ENCODE data around the gene TSTD2.

Gene TSTD2

GRCh38 chr9:97632985-97633858 lies at the start of gene TSTD2, which contains the start of gene NCBP1:
Gene TSTD2, minus strand, starts transcription at chr9:97633368. Its CDS starts 5,806 bp downstream, at chr9:97627562.
Gene NCBP1, plus strand, starts transcription at chr9:97633821. Its CDS starts 61 bp downstream, at chr9:97633882.
- peak; percentile 99 for DNase-seq

GRCh38 chr9:97682242-97682641 lies 49.1 kb upstream of the TSTD2 start:
- DNase-seq = no peak

- no peak for DNase-seq
Observed at GRCh38 chr9:97675655-97676054, 42.5 kb upstream of the TSTD2 start.

- DNase-seq = no peak
Observed at GRCh38 chr9:97673922-97674321, 40.8 kb upstream of the TSTD2 start.

GRCh38 chr9:97672403-97672802 lies 39.2 kb upstream of the TSTD2 start:
- DNase-seq = no peak

GRCh38 chr9:97670586-97670985 lies 37.4 kb upstream of the TSTD2 start:
- DNase-seq = no peak

- DNase-seq = no peak
Observed at GRCh38 chr9:97668485-97668884, 35.3 kb upstream of the TSTD2 start.

- no peak for DNase-seq
Observed at GRCh38 chr9:97666907-97667686, 33.9 kb upstream of the TSTD2 start.

- DNase-seq = no peak
Observed at GRCh38 chr9:97665742-97666141, 32.6 kb upstream of the TSTD2 start.

GRCh38 chr9:97660847-97661246 lies 27.7 kb upstream of the TSTD2 start:
- no peak for DNase-seq

- no peak for DNase-seq
Observed at GRCh38 chr9:97660340-97660739, 27.2 kb upstream of the TSTD2 start.

GRCh38 chr9:97659771-97660170 lies 26.6 kb upstream of the TSTD2 start:
- no peak for DNase-seq

- no peak for DNase-seq
Observed at GRCh38 chr9:97658707-97659106, 25.5 kb upstream of the TSTD2 start.

GRCh38 chr9:97651646-97652045 lies 18.5 kb upstream of the TSTD2 start:
- DNase-seq = no peak

- DNase-seq = no peak
Observed at GRCh38 chr9:97647996-97648395, 14.8 kb upstream of the TSTD2 start.

GRCh38 chr9:97645720-97646119 lies 12.6 kb upstream of the TSTD2 start:
- no peak for DNase-seq

GRCh38 chr9:97640325-97640724 lies 7.2 kb upstream of the TSTD2 start:
- peak; percentile 61 for DNase-seq

- DNase-seq = no peak
Observed at GRCh38 chr9:97638666-97639065, 5.5 kb upstream of the TSTD2 start.

- no peak for DNase-seq
Observed at GRCh38 chr9:97636903-97637302, 3.7 kb upstream of the TSTD2 start.

- no peak for DNase-seq
Observed at GRCh38 chr9:97635026-97635425, 1.9 kb upstream of the TSTD2 start.

- DNase-seq = peak; percentile 13
Observed at GRCh38 chr9:97633859-97634490, 807 bp upstream of the TSTD2 start.

GRCh38 chr9:97632248-97632984 lies 752 bp downstream of the TSTD2 start:
- DNase-seq = no peak

- no peak for DNase-seq
Observed at GRCh38 chr9:97630591-97630990, 2.6 kb downstream of the TSTD2 start.
